Measurements from ENCODE around the gene CLEC2L.

The CLEC2L gene

DNA sequence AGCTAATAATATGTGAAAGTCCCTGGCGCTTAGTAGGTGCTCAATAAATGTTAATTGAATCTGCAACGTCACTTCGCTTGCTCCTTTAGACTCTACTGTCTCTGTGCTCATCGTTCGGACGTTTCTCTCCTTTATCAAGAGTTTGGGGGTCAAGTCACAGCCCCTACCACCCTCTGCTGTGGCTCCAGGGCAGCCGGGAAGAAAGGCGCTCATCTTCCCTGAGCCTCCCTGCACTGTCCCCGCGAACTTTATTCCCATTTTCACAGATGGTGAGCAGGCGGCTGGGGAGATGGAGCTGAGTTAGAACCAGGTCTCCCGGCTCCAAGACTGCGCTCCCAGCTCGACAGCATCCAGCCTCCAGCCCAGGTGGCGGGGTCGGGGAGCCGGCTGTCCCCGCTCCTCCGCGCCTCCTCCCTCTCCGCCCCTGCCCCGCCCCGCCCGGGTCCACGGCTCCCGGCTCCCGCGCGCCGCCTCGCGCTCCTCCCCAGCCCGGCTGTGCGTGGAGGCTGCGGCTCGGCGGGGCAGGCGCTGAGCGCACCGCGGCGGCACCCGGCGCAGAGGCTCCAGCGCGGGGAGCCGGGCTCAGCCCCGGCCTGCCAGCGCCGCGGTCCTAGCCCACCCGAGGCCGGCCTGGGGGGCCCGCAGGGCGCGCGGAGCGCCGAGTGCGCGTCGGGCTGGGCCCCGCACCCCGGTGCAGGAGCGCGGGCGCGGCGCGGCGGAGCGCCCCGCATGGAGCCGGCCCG is at the start of gene CLEC2L:
CLEC2L (plus strand) TSS at position 487 of the 743 bp plus-strand sequence; CDS start at position 730, 243 bp downstream.
- H3F3A ChIP-seq (ENCODE audit: control insufficient read depth, insufficient read depth) = no peaks in the 10 kb centered on the region
- peaks cover 3% of the 10 kb centered on the region; the same call in 1 of the 2 replicates for H3K9me3 ChIP-seq (ENCODE audit: control insufficient read depth, insufficient read depth, low read length)
- no peaks in the 10 kb centered on the region for H3K27me3 ChIP-seq (ENCODE audit: control insufficient read depth, low read length)
- H3K4me1 ChIP-seq (ENCODE audit: control insufficient read depth, low read length) = no peaks in the 10 kb centered on the region
- H3K9me2 ChIP-seq (replicated peaks; ENCODE audit: control insufficient read depth, low read length) = no peaks in the 10 kb centered on the region
- no peak within 1 kb of the TSS for H3K27ac ChIP-seq (ENCODE audit: low read depth, low read length)
- H3K36me3 ChIP-seq (ENCODE audit: control insufficient read depth, low read length) = no peaks in the 10 kb centered on the region
- H3K4me3 ChIP-seq (ENCODE audit: low read length) = no peak within 1 kb of the TSS
- H3K4me2 ChIP-seq (ENCODE audit: low read length) = no peak within 1 kb of the TSS
- TF ChIP-seq CTCF (IDR thresholded peaks at IDR 0.05; ENCODE audit: low read depth, low read length, poor library complexity, severe bottlenecking) = no peak
- no peaks in the 10 kb centered on the region for H4K20me1 ChIP-seq (ENCODE audit: control insufficient read depth, insufficient read depth, low read depth, low read length)
- no peaks in the 10 kb centered on the region for H3K79me2 ChIP-seq (ENCODE audit: control insufficient read depth, low read length)

GRCh38 chr7:139476139-139476538 is 47.3 kb upstream of the CLEC2L start:
- Histone ChIP-seq H3K27me3 (ENCODE audit: control insufficient read depth, low read length) (0 out of 2 replicates have a peak, but pooled peaks cover 3% of the 10 kb centered on the region), H4K20me1 (ENCODE audit: control insufficient read depth, insufficient read depth, low read depth, low read length) (no peaks in the 10 kb centered on the region; the same call in 1 of the 2 replicates), H3K9me3 (ENCODE audit: control insufficient read depth, insufficient read depth, low read length) (no peaks in the 10 kb centered on the region), H3K4me2 (ENCODE audit: low read length) (no peak overlapping the region), H3K9me2 (replicated peaks; ENCODE audit: control insufficient read depth, low read length) (no peaks in the 10 kb centered on the region), H3K79me2 (ENCODE audit: control insufficient read depth, low read length) (no peaks in the 10 kb centered on the region), H3K27ac (ENCODE audit: low read depth, low read length) (no peak overlapping the region), H3K36me3 (ENCODE audit: control insufficient read depth, low read length) (no peaks in the 10 kb centered on the region), H3K4me1 (ENCODE audit: control insufficient read depth, low read length) (no peaks in the 10 kb centered on the region), H3K4me3 (ENCODE audit: low read length) (no peak overlapping the region), H3F3A (ENCODE audit: control insufficient read depth, insufficient read depth) (no peaks in the 10 kb centered on the region)
- TF ChIP-seq CTCF (IDR thresholded peaks at IDR 0.05; ENCODE audit: low read depth, low read length, poor library complexity, severe bottlenecking) (no peak), EZH2phosphoT487 (IDR thresholded peaks at IDR 0.05; ENCODE audit: borderline replicate concordance, low read length) (no peak)

DNA sequence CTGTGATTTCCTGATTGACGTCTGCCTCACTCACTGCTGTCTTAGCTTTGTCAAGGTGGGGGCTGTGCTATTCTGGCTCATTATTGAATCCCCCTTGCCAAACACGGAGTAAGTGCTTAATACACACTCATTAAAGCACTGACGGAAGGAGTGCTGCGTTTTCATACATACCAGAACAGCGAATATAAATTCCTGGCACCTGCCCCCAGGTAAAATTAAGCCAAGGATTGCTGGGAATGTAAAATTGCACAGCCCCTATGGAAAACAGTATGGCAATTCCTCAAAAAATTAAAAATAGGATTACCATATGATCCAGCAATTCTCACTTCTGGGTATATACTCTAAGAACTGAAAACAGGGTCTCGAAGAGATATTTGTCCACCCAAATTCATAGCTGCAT is 46.6 kb upstream of the CLEC2L start:
- no peaks in the 10 kb centered on the region for H3K36me3 ChIP-seq (ENCODE audit: control insufficient read depth, low read length)
- H3F3A ChIP-seq (ENCODE audit: control insufficient read depth, insufficient read depth) = no peaks in the 10 kb centered on the region
- no peaks in the 10 kb centered on the region for H3K9me3 ChIP-seq (ENCODE audit: control insufficient read depth, insufficient read depth, low read length)
- H4K20me1 ChIP-seq (ENCODE audit: control insufficient read depth, insufficient read depth, low read depth, low read length) = no peaks in the 10 kb centered on the region
- H3K4me3 ChIP-seq (ENCODE audit: low read length) = no peak overlapping the region
- H3K27me3 ChIP-seq (ENCODE audit: control insufficient read depth, low read length) = peaks cover 2% of the 10 kb centered on the region; the same call in 1 of the 2 replicates
- no peaks in the 10 kb centered on the region for H3K4me1 ChIP-seq (ENCODE audit: control insufficient read depth, low read length)
- TF ChIP-seq CTCF (IDR thresholded peaks at IDR 0.05; ENCODE audit: low read depth, low read length, poor library complexity, severe bottlenecking) = no peak
- no peak for TF ChIP-seq EZH2phosphoT487 (IDR thresholded peaks at IDR 0.05; ENCODE audit: borderline replicate concordance, low read length)
- no peak overlapping the region for H3K27ac ChIP-seq (ENCODE audit: low read depth, low read length)
- H3K9me2 ChIP-seq (replicated peaks; ENCODE audit: control insufficient read depth, low read length) = no peaks in the 10 kb centered on the region
- no peaks in the 10 kb centered on the region for H3K79me2 ChIP-seq (ENCODE audit: control insufficient read depth, low read length)
- no peak overlapping the region for H3K4me2 ChIP-seq (ENCODE audit: low read length)

All from DOHH2 (cell line).